D341Med (cell line): ENCODE results near the gene FNIP2.
A peak's percentile ranks its signal among the peaks of the same experiment; 100 is the strongest.

Experiments
- DNase-seq: peaks from one replicate; pipeline ENCODE4 v3.0.0; 2012; ENCODE audit warnings: low spot score

The FNIP2 gene

GRCh38 chr4:158837527-158838141, 68.8 kb downstream of the FNIP2 start:
- DNase-seq = no peak

- DNase-seq = no peak
Observed at GRCh38 chr4:158840131-158840530, 71.3 kb downstream of the FNIP2 start.

GRCh38 chr4:158841540-158841939, 72.7 kb downstream of the FNIP2 start:
- DNase-seq = no peak

- no peak for DNase-seq
Observed at GRCh38 chr4:158845311-158846041, 76.7 kb downstream of the FNIP2 start.

- no peak for DNase-seq
Observed at GRCh38 chr4:158847535-158847934, 78.7 kb downstream of the FNIP2 start.

GRCh38 chr4:158849681-158850080, 80.9 kb downstream of the FNIP2 start:
- no peak for DNase-seq

- DNase-seq = no peak
Observed at GRCh38 chr4:158850371-158850770, 81.5 kb downstream of the FNIP2 start.

- no peak for DNase-seq
Observed at GRCh38 chr4:158850800-158851644, 82.2 kb downstream of the FNIP2 start.

GRCh38 chr4:158854236-158854635, 85.4 kb downstream of the FNIP2 start:
- DNase-seq = no peak

- peak; percentile 42 for DNase-seq
Observed at GRCh38 chr4:158856852-158857251, 88.0 kb downstream of the FNIP2 start.

- no peak for DNase-seq
Observed at GRCh38 chr4:158857951-158858350, 89.1 kb downstream of the FNIP2 start.

GRCh38 chr4:158858410-158859199, 89.8 kb downstream of the FNIP2 start:
- no peak for DNase-seq

- DNase-seq = no peak
Observed at GRCh38 chr4:158859661-158860060, 90.8 kb downstream of the FNIP2 start.

GRCh38 chr4:158860856-158861255, 92.0 kb downstream of the FNIP2 start:
- DNase-seq = no peak

GRCh38 chr4:158861281-158861680, 92.5 kb downstream of the FNIP2 start:
- no peak for DNase-seq

GRCh38 chr4:158861766-158862165, 92.9 kb downstream of the FNIP2 start:
- no peak for DNase-seq

GRCh38 chr4:158863296-158863695, 94.5 kb downstream of the FNIP2 start:
- DNase-seq = no peak

GRCh38 chr4:158865520-158866177, 96.8 kb downstream of the FNIP2 start:
- DNase-seq = no peak

- no peak for DNase-seq
Observed at GRCh38 chr4:158869001-158869400, 100.2 kb downstream of the FNIP2 start.

GRCh38 chr4:158869761-158870160, 100.9 kb downstream of the FNIP2 start:
- no peak for DNase-seq

- DNase-seq = no peak
Observed at GRCh38 chr4:158870282-158870625, 101.4 kb downstream of the FNIP2 start.
